Measurements from ENCODE around the gene MVD. TPM values are rescaled to one million over a fixed set of nuclear protein-coding genes. Genes with fewer than 3 reads are reported as not detected.

The MVD gene
- total RNA-seq, 3 donors from 2014 or later (not counting 1 experiment from before 2014, with no cell fraction given) = 176 to 271 (median 185) TPM

DNA sequence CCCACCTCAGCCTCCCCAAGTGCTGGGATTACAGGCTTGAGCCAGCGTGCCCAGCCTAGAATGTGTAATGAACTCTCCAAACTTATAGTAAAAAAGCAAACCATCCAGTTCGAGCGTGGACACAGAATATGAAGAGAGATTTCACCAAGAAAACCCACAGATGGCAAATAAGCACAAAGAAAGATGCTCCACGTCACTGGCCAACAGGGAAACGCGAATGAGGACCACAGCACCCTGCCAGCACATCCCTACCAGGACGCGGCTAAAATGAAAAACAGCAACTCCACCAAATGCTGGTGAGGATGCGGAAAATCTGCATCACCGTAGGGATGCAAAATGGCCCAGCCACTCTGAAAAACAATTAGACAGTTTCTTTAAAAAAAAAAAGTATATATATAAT, 1.4 kb downstream of the MVD start:
- DNase-seq (no peak), ATAC-seq (no peak)
- Mint-ChIP-seq H3K4me3 (peak overlapping the region; percentile 92), H3K9me3 (no peaks in the 10 kb centered on the region), H3K27ac (peak overlapping the region; percentile 94 to 99), H3K36me3 (no peaks in the 10 kb centered on the region), H3K4me1 (peaks cover 12 to 28% of the 10 kb centered on the region in 2 donors), H3K27me3 (ENCODE audit: low read depth in 2 of 2) (no peaks in the 10 kb centered on the region)
- Histone ChIP-seq H3K4me3 (ENCODE audit: low read length) (no peak overlapping the region), H3K27me3 (ENCODE audit: control insufficient read depth, insufficient read depth, low read length) (no peaks in the 10 kb centered on the region), H3K36me3 (ENCODE audit: control insufficient read depth, insufficient read depth, low read length) (peaks cover 15% of the 10 kb centered on the region), H3K9me3 (ENCODE audit: control insufficient read depth, insufficient read depth, low read length) (no peaks in the 10 kb centered on the region), H3K4me1 (ENCODE audit: control insufficient read depth, insufficient read depth, low read length) (peaks cover 20% of the 10 kb centered on the region), H3K27ac (ENCODE audit: low read length) (no peak overlapping the region)
- WGBS (ENCODE audit: insufficient coverage) = 78% methylated on average over 9 of the region's 10 CpGs
- intact Hi-C loops (cut with micrococcal nuclease) = no loop called here
- TF ChIP-seq, protein P1, sequence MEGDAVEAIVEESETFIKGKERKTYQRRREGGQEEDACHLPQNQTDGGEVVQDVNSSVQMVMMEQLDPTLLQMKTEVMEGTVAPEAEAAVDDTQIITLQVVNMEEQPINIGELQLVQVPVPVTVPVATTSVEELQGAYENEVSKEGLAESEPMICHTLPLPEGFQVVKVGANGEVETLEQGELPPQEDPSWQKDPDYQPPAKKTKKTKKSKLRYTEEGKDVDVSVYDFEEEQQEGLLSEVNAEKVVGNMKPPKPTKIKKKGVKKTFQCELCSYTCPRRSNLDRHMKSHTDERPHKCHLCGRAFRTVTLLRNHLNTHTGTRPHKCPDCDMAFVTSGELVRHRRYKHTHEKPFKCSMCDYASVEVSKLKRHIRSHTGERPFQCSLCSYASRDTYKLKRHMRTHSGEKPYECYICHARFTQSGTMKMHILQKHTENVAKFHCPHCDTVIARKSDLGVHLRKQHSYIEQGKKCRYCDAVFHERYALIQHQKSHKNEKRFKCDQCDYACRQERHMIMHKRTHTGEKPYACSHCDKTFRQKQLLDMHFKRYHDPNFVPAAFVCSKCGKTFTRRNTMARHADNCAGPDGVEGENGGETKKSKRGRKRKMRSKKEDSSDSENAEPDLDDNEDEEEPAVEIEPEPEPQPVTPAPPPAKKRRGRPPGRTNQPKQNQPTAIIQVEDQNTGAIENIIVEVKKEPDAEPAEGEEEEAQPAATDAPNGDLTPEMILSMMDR (IDR thresholded peaks at IDR 0.05) = no peak

DNA sequence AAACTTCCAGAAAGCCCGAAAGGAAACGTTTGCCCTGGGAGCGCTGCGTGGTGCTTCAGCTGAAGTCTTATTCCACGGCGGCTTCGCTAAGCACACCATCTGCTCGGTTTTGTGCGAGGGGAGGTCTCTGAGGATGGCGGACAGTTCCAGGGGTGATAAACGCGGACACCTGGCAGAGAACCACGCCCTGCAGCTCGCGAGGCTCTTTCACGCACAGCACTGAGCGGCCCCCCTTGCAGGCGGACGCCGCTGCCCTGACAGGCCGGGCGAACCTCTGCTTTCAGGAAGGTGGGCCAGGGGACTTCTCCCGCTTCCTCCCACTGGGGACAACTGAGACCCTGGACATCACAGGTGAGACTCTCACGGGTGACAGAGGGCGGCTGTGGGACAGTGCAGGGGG, 3.7 kb downstream of the MVD start:
- Mint-ChIP-seq H3K36me3 (no peaks in the 10 kb centered on the region), H3K27me3 (ENCODE audit: low read depth in 2 of 2) (no peaks in the 10 kb centered on the region), H3K27ac (peak overlapping the region in 1 of 2 donors; percentile 66), H3K4me3 (no peak overlapping the region), H3K4me1 (peaks cover 23 to 39% of the 10 kb centered on the region in 2 donors), H3K9me3 (no peaks in the 10 kb centered on the region)
- H3K27ac ChIP-seq (ENCODE audit: low read length) = no peak overlapping the region
- H3K4me1 ChIP-seq (ENCODE audit: control insufficient read depth, insufficient read depth, low read length) = peaks cover 42% of the 10 kb centered on the region
- DNase-seq (no peak), ATAC-seq (no peak)
- TF ChIP-seq, protein P1 (IDR thresholded peaks at IDR 0.05) = no peak
- no peak overlapping the region for H3K4me3 ChIP-seq (ENCODE audit: low read length)
- no peaks in the 10 kb centered on the region for H3K9me3 ChIP-seq (ENCODE audit: control insufficient read depth, insufficient read depth, low read length)
- intact Hi-C loops (cut with micrococcal nuclease) = no loop called here
- WGBS (ENCODE audit: insufficient coverage) = 98% methylated on average over 25 of the region's 25 CpGs
- H3K27me3 ChIP-seq (ENCODE audit: control insufficient read depth, insufficient read depth, low read length) = no peaks in the 10 kb centered on the region
- H3K36me3 ChIP-seq (ENCODE audit: control insufficient read depth, insufficient read depth, low read length) = peaks cover 28% of the 10 kb centered on the region

DNA sequence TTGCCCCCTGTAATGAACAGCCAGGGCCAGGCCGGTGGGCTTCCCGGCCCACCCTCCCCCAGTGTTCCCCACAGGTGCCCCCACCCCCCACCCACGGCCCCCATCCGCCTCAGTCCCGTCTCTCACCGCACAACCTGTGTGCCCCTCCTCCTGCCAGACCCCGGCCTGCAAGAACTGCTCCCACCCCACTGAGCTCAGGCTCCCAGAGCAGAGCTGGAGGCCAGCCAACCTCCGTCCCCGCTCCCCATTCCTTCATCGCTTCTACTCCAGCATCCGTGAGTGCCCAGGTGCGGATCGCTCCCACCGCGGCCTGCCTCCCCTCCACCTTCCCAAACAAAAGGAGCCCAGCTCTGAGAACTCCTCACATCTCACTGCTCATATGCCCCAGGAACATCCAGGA, 4.2 kb downstream of the MVD start:
- WGBS (ENCODE audit: insufficient coverage) = 99% methylated on average over 12 of the region's 15 CpGs
- intact Hi-C loops (cut with micrococcal nuclease) = no loop called here
- no peaks in the 10 kb centered on the region for H3K36me3 Mint-ChIP-seq
- ATAC-seq (no peak), DNase-seq (no peak)
- Histone ChIP-seq H3K27ac (ENCODE audit: low read length) (no peak overlapping the region), H3K36me3 (ENCODE audit: control insufficient read depth, insufficient read depth, low read length) (peaks cover 28% of the 10 kb centered on the region), H3K9me3 (ENCODE audit: control insufficient read depth, insufficient read depth, low read length) (no peaks in the 10 kb centered on the region), H3K27me3 (ENCODE audit: control insufficient read depth, insufficient read depth, low read length) (no peaks in the 10 kb centered on the region), H3K4me1 (ENCODE audit: control insufficient read depth, insufficient read depth, low read length) (peaks cover 42% of the 10 kb centered on the region), H3K4me3 (ENCODE audit: low read length) (no peak overlapping the region)
- peak overlapping the region in 1 of 2 donors; percentile 66 for H3K27ac Mint-ChIP-seq
- H3K9me3 Mint-ChIP-seq = no peaks in the 10 kb centered on the region
- H3K4me3 Mint-ChIP-seq = no peak overlapping the region
- TF ChIP-seq, protein P1 (IDR thresholded peaks at IDR 0.05) = no peak
- no peaks in the 10 kb centered on the region for H3K27me3 Mint-ChIP-seq (ENCODE audit: low read depth in 2 of 2)
- H3K4me1 Mint-ChIP-seq = peaks cover 27 to 40% of the 10 kb centered on the region in 2 donors

DNA sequence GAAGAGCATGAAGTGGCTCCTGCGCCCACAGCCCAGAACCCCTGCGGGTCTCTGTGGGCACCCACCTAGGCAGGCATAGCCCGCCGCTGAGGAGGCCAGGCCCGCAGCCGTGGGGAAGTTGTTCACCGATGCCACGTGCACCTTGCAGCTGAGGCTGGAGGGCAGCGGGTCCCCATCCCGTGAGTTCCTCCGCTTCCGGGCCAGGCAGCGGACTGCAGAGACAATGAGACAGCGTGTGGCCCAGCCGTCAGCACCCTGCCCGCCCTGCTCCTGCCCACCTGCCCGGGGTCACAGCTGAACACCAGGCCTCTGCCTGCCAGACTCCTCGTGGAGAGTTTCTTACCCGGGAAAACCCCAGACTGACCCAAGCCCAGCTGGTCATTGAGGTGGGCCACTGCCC, 5.5 kb downstream of the MVD start:
- no peak for ATAC-seq
- peaks cover 35 to 42% of the 10 kb centered on the region in 2 donors for H3K4me1 Mint-ChIP-seq
- intact Hi-C loops (cut with micrococcal nuclease) = no loop called here
- Histone ChIP-seq H3K27ac (ENCODE audit: low read length) (no peak overlapping the region), H3K9me3 (ENCODE audit: control insufficient read depth, insufficient read depth, low read length) (no peaks in the 10 kb centered on the region), H3K36me3 (ENCODE audit: control insufficient read depth, insufficient read depth, low read length) (peaks cover 28% of the 10 kb centered on the region), H3K4me3 (ENCODE audit: low read length) (no peak overlapping the region), H3K27me3 (ENCODE audit: control insufficient read depth, insufficient read depth, low read length) (no peaks in the 10 kb centered on the region), H3K4me1 (ENCODE audit: control insufficient read depth, insufficient read depth, low read length) (peaks cover 52% of the 10 kb centered on the region)
- no peaks in the 10 kb centered on the region for H3K36me3 Mint-ChIP-seq
- no peaks in the 10 kb centered on the region for H3K27me3 Mint-ChIP-seq (ENCODE audit: low read depth in 2 of 2)
- 95% methylated on average over 19 of the region's 19 CpGs for WGBS (ENCODE audit: insufficient coverage)
- H3K9me3 Mint-ChIP-seq = no peaks in the 10 kb centered on the region
- no peak overlapping the region for H3K27ac Mint-ChIP-seq
- TF ChIP-seq, protein P1 (IDR thresholded peaks at IDR 0.05) = no peak
- no peak overlapping the region for H3K4me3 Mint-ChIP-seq
- DNase-seq = no peak

All from natural killer cell (primary cell).